WTC11 (cell line): ENCODE data around the gene ZNF286A. TPM values are rescaled to one million over a fixed set of nuclear protein-coding genes. Genes with fewer than 3 reads are reported as not detected.
"Not testable (repeated sequence)": the region's sequence is repeated elsewhere in the genome, so short reads cannot be mapped to it uniquely, and the experiment has no call there.

ENCODE experiments used
- ATAC-seq: fragments of 200-7000 bp; cut with Tn5 transposase; 2 replicates; pipeline ENCODE4 v1.10.0; 2021; ENCODE audit warnings: mild to moderate bottlenecking, moderate library complexity
- CTCF ChIA-PET: fragments of 300-600 bp; sonication (Branson Sonifier 250); formaldehyde crosslinking; loops from one replicate; lab custom pipeline; 2021; ENCODE audit warnings: antibody characterized with exemption; lab: Charles Lee
- POLR2A ChIA-PET: fragments of 350-600 bp; sonication (Branson Sonifier 250); formaldehyde crosslinking; loops from one replicate; lab custom pipeline; 2021; ENCODE audit warnings: antibody characterized with exemption; lab: Charles Lee
- DNase-seq: peaks from one replicate; pipeline ENCODE4 v3.0.0; 2021; ENCODE audit warnings: low spot score
- H3K27ac Mint-ChIP-seq: 2 replicates; pipeline ENCODE4 v1.8.0; 2021; ENCODE audit warnings: mixed read lengths
- H3K27me3 Mint-ChIP-seq: 2 replicates; pipeline ENCODE4 v1.8.0; 2021; ENCODE audit warnings: low read depth, mild to moderate bottlenecking, moderate library complexity, mixed read lengths
- H3K36me3 Mint-ChIP-seq: 2 replicates; pipeline ENCODE4 v1.8.0; 2021; ENCODE audit warnings: mixed read lengths
- H3K4me1 Mint-ChIP-seq: 2 replicates; pipeline ENCODE4 v1.8.0; 2022; ENCODE audit warnings: mixed read lengths
- H3K4me3 Mint-ChIP-seq: 2 replicates; pipeline ENCODE4 v1.8.0; 2021; ENCODE audit warnings: mild to moderate bottlenecking, moderate library complexity, mixed read lengths
- H3K9me3 Mint-ChIP-seq: 2 replicates; pipeline ENCODE4 v1.8.0; 2021; ENCODE audit warnings: mixed read lengths
- ERG ChIP-seq: fragments of 250-450 bp; sonication (Bioruptor Pico); IDR thresholded peaks from 2 replicates; pipeline ENCODE4 v1.8.0; 2021; ENCODE audit warnings: mild to moderate bottlenecking
- GABPB1 ChIP-seq: sonication (generic); formaldehyde crosslinking; IDR thresholded peaks from 2 replicates; pipeline ENCODE4 v1.8.1; 2023; ENCODE audit warnings: mild to moderate bottlenecking, missing genetic modification reagents
- MAX ChIP-seq: sonication (generic); formaldehyde crosslinking; IDR thresholded peaks from 2 replicates; pipeline ENCODE4 v1.8.0; 2022; ENCODE audit warnings: mild to moderate bottlenecking, missing genetic modification reagents
- total RNA-seq: library from RNA; stranded (reverse); gene quantifications from 3 replicates; pipeline ENCODE4 v1.2.3, GENCODE V29; 2021

Gene ZNF286A
- total RNA-seq, 1 experiment from 2014 or later = 83.6 TPM

- no peak for TF ChIP-seq ERG (CRISPR knock-in tag)
These were observed 35.9 kb upstream of the ZNF286A start (continued) for GRCh38 chr17:15663691-15664090.

- CTCF ChIA-PET, H3K4me1 Mint-ChIP-seq, H3K27me3 Mint-ChIP-seq, DNase-seq, POLR2A ChIA-PET, H3K9me3 Mint-ChIP-seq, H3K27ac Mint-ChIP-seq, H3K4me3 Mint-ChIP-seq, ATAC-seq: not testable (repeated sequence)
- peaks cover 13% of the 10 kb centered on the region for H3K36me3 Mint-ChIP-seq
These were observed 30.0 kb upstream of the ZNF286A start for GRCh38 chr17:15669526-15669925.

GRCh38 chr17:15674640-15675039 is 24.9 kb upstream of the ZNF286A start:
- peaks cover 36% of the 10 kb centered on the region for H3K36me3 Mint-ChIP-seq
- H3K4me1 Mint-ChIP-seq, POLR2A ChIA-PET, H3K9me3 Mint-ChIP-seq, DNase-seq, H3K4me3 Mint-ChIP-seq, H3K27me3 Mint-ChIP-seq, ATAC-seq, H3K27ac Mint-ChIP-seq: not testable (repeated sequence)
- CTCF ChIA-PET = interaction anchor here (0.6 kb wide), 1 partner anchor 174 kb away, joined by 4 read pairs; no protein-coding TSS in a partner anchor

GRCh38 chr17:15675991-15676390 is 23.6 kb upstream of the ZNF286A start:
- H3K27me3 Mint-ChIP-seq, POLR2A ChIA-PET, H3K4me1 Mint-ChIP-seq, CTCF ChIA-PET, DNase-seq, H3K27ac Mint-ChIP-seq, ATAC-seq, H3K9me3 Mint-ChIP-seq, H3K4me3 Mint-ChIP-seq: not testable (repeated sequence)
- H3K36me3 Mint-ChIP-seq = peaks cover 45% of the 10 kb centered on the region

- H3K27me3 Mint-ChIP-seq, H3K27ac Mint-ChIP-seq, POLR2A ChIA-PET, DNase-seq, ATAC-seq, H3K9me3 Mint-ChIP-seq: not testable (repeated sequence)
- CTCF ChIA-PET = interaction anchor here (0.8 kb wide), 1 partner anchor 31 kb away, joined by 4 read pairs; no protein-coding TSS in a partner anchor
- Mint-ChIP-seq H3K4me3 (peak overlapping the region; percentile 93), H3K36me3 (peaks cover 17% of the 10 kb centered on the region), H3K4me1 (peaks cover 14% of the 10 kb centered on the region)
These were observed 16.4 kb upstream of the ZNF286A start for GRCh38 chr17:15683135-15683534.

GRCh38 chr17:15683824-15684478 is 15.6 kb upstream of the ZNF286A start, which contains the start of gene TRIM16:
Gene TRIM16 (minus strand): TSS chr17:15684311. CDS start chr17:15651609, 32,702 bp downstream.
- Mint-ChIP-seq H3K4me3 (peak within 1 kb of the TSS; percentile 93), H3K36me3 (peaks cover 14% of the 10 kb centered on the region), H3K4me1 (peaks cover 14% of the 10 kb centered on the region)
- DNase-seq = peak; percentile 41
- H3K27me3 Mint-ChIP-seq, H3K27ac Mint-ChIP-seq, H3K9me3 Mint-ChIP-seq, POLR2A ChIA-PET: not testable (repeated sequence)
- CTCF ChIA-PET = interaction anchor here (1.1 kb wide), 1 partner anchor 435 kb away, joined by 3 read pairs; no protein-coding TSS in a partner anchor
- peak; percentile 82 for ATAC-seq
- TF ChIP-seq GABPB1 (CRISPR knock-in tag) (0 out of 2 replicates have a peak, but pooled peaks have one; percentile 43), MAX (CRISPR knock-in tag) (peak; percentile 34; the same call in 1 of the 2 replicates)

GRCh38 chr17:15687494-15687893 is 12.1 kb upstream of the ZNF286A start:
- CTCF ChIA-PET, H3K4me3 Mint-ChIP-seq: not testable (repeated sequence)

GRCh38 chr17:15698967-15699366 is 585 bp upstream of the ZNF286A start:
- DNase-seq, CTCF ChIA-PET, H3K27ac Mint-ChIP-seq, H3K27me3 Mint-ChIP-seq, ATAC-seq, H3K4me1 Mint-ChIP-seq, POLR2A ChIA-PET, H3K9me3 Mint-ChIP-seq: not testable (repeated sequence)
- Mint-ChIP-seq H3K4me3 (peak overlapping the region; percentile 84), H3K36me3 (peaks cover 15% of the 10 kb centered on the region)

More at GRCh38 chr17:15687494-15687893, 12.1 kb upstream of the ZNF286A start:
- H3K27me3 Mint-ChIP-seq, ATAC-seq, H3K9me3 Mint-ChIP-seq, DNase-seq, H3K36me3 Mint-ChIP-seq, H3K27ac Mint-ChIP-seq: not testable (repeated sequence)
- H3K4me1 Mint-ChIP-seq = peaks cover 14% of the 10 kb centered on the region
- POLR2A ChIA-PET = interaction anchor here (0.6 kb wide), 1 partner anchor 488 kb away, joined by 8 read pairs; no protein-coding TSS in a partner anchor

GRCh38 chr17:15699937-15700336 is 385 bp downstream of the ZNF286A start:
- CTCF ChIA-PET, H3K9me3 Mint-ChIP-seq, H3K27me3 Mint-ChIP-seq, H3K4me1 Mint-ChIP-seq, DNase-seq, POLR2A ChIA-PET, H3K27ac Mint-ChIP-seq: not testable (repeated sequence)
- ATAC-seq = peak; percentile 9
- Mint-ChIP-seq H3K36me3 (peaks cover 19% of the 10 kb centered on the region), H3K4me3 (peak overlapping the region; percentile 84)

GRCh38 chr17:15704239-15704638 is 4.7 kb downstream of the ZNF286A start:
- H3K27me3 Mint-ChIP-seq, H3K4me1 Mint-ChIP-seq, DNase-seq, CTCF ChIA-PET, ATAC-seq, POLR2A ChIA-PET, H3K27ac Mint-ChIP-seq, H3K4me3 Mint-ChIP-seq: not testable (repeated sequence)
- H3K36me3 Mint-ChIP-seq = peaks cover 55% of the 10 kb centered on the region
- H3K9me3 Mint-ChIP-seq = peaks cover 19% of the 10 kb centered on the region

- DNase-seq, H3K4me3 Mint-ChIP-seq, CTCF ChIA-PET, H3K27me3 Mint-ChIP-seq, H3K4me1 Mint-ChIP-seq, H3K27ac Mint-ChIP-seq, ATAC-seq, POLR2A ChIA-PET: not testable (repeated sequence)
- Mint-ChIP-seq H3K9me3 (peaks cover 24% of the 10 kb centered on the region), H3K36me3 (peaks cover 61% of the 10 kb centered on the region)
These were observed 5.3 kb downstream of the ZNF286A start for GRCh38 chr17:15704813-15705212.
